Muscle layer of colon (tissue), 2 donors: Measurements from ENCODE around the gene EXOC3L2.
"Not testable (repeated sequence)": the region's sequence is repeated elsewhere in the genome, so short reads cannot be mapped to it uniquely, and the experiment has no call there.

Experiments
- H3K27ac ChIP-seq: one replicate; pipeline ENCODE4 v1.7.0; 2013; ENCODE audit warnings: low read depth, mild to moderate bottlenecking, low read length, moderate library complexity
- H3K27me3 ChIP-seq, 2 donors: one replicate each; pipeline ENCODE4 v1.7.0; 2013; ENCODE audit warnings: low read length in 2 of 2, mild to moderate bottlenecking in 2 of 2; ENCODE audit not compliant: insufficient read depth in 2 of 2, control insufficient read depth in 1 of 2
- H3K36me3 ChIP-seq: one replicate; pipeline ENCODE4 v1.7.0; 2013; ENCODE audit warnings: mild to moderate bottlenecking, low read length; ENCODE audit not compliant: insufficient read depth
- H3K4me1 ChIP-seq: one replicate; pipeline ENCODE4 v1.7.0; 2013; ENCODE audit warnings: mild to moderate bottlenecking, low read length; ENCODE audit not compliant: insufficient read depth
- H3K4me3 ChIP-seq, 2 donors: one replicate each; pipeline ENCODE4 v1.7.0; 2013; ENCODE audit warnings: low read length in 2 of 2, low read depth in 1 of 2, mild to moderate bottlenecking in 1 of 2, moderate library complexity in 1 of 2
- H3K9ac ChIP-seq: one replicate; pipeline ENCODE4 v1.7.0; 2013; ENCODE audit warnings: low read length
- H3K9me3 ChIP-seq: one replicate; pipeline ENCODE4 v1.7.0; 2013; ENCODE audit warnings: mild to moderate bottlenecking, low read length
- donor health status: abdominal sarcoma.
- donor health status: Adenocarcinoma of cecum.

The EXOC3L2 gene

DNA sequence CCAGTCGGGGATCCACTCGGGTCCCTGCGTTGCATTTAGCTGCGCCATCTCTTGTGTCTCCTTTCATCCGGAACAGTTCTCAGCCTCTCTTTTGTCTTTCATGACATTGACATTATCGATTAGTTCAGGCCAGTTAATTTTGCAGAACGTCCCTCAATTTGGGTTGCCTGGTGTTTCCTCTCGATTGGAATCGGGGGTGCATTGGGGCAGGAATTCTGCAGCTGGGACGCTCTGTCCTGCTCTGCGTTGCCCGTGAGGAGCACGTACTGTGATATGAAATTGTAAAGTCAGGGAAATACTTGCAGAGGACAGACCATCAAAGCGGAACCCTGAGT is 28.3 kb upstream of the EXOC3L2 start:
- no peaks in the 10 kb centered on the region for H3K4me1 ChIP-seq
- H3K9me3 ChIP-seq: no peaks in the 10 kb centered on the region
- H3K9ac ChIP-seq: no peak overlapping the region
- no peaks in the 10 kb centered on the region for H3K27me3 ChIP-seq
- H3K36me3 ChIP-seq: peaks cover 49% of the 10 kb centered on the region
- H3K27ac ChIP-seq: no peak overlapping the region
- H3K4me3 ChIP-seq: no peak overlapping the region

- no peaks in the 10 kb centered on the region for H3K4me1 ChIP-seq
- no peak overlapping the region for H3K4me3 ChIP-seq
- peaks cover 46% of the 10 kb centered on the region for H3K36me3 ChIP-seq
- no peak overlapping the region for H3K27ac ChIP-seq
- no peaks in the 10 kb centered on the region for H3K9me3 ChIP-seq
- no peak overlapping the region for H3K9ac ChIP-seq
- H3K27me3 ChIP-seq: no peaks in the 10 kb centered on the region
Observed at GRCh38 chr19:45271735-45272108, 26.5 kb upstream of the EXOC3L2 start.

DNA sequence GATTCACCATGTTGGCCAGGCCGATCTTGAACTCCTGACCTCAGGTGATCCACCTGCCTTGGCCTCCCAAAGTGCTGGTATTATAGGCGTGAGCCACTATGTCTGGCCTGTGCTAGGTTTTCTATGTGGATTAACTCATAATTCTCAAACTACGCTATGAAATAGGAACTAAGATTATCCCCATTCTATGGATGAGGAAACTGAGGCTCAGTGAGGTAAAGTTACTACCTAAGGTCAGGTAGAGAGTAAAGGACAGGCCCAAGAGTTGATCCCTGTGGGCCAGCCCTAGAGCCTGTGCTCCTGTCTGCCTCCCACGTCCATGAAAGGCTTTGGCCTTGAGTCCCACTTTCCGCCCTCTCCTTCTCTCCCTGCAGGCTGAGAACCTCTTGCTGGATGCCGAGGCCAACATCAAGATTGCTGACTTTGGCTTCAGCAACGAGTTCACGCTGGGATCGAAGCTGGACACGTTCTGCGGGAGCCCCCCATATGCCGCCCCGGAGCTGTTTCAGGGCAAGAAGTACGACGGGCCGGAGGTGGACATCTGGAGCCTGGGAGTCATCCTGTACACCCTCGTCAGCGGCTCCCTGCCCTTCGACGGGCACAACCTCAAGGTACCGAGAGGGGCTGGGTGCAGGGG is 26.0 kb upstream of the EXOC3L2 start:
- Histone ChIP-seq H3K9ac (no peak overlapping the region), H3K27me3 (no peaks in the 10 kb centered on the region), H3K4me1 (no peaks in the 10 kb centered on the region), H3K4me3 (no peak overlapping the region), H3K36me3 (peaks cover 48% of the 10 kb centered on the region), H3K27ac (no peak overlapping the region), H3K9me3 (no peaks in the 10 kb centered on the region)

DNA sequence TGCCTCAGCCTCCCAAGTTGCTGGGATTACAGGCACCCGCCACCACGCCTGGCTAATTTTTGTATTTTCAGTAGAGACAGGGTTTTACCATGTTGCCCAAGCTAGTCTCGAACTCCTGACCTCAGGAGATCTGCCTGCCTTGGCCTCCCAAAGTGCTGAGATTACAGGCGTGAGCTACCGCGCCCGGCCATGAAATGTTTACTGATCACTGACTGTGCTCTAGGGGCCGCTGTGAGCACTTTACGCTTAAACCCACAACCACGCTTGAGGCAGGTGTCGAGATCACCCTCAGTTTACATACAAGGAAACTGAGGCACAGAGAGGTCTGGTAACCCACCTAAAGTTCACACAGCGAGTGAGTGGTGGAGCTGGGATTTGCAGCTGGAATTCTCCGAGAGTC is 24.7 kb upstream of the EXOC3L2 start:
- not testable (repeated sequence) for H3K27ac ChIP-seq, H3K9me3 ChIP-seq, H3K27me3 ChIP-seq, H3K9ac ChIP-seq, H3K4me1 ChIP-seq, H3K4me3 ChIP-seq
- H3K36me3 ChIP-seq: peaks cover 54% of the 10 kb centered on the region

GRCh38 chr19:45267296-45267695 is 22.1 kb upstream of the EXOC3L2 start:
- Histone ChIP-seq H3K27ac (no peak overlapping the region), H3K4me3 (no peak overlapping the region), H3K27me3 (no peaks in the 10 kb centered on the region), H3K4me1 (no peaks in the 10 kb centered on the region), H3K9ac (no peak overlapping the region), H3K9me3 (no peaks in the 10 kb centered on the region), H3K36me3 (peaks cover 43% of the 10 kb centered on the region)

GRCh38 chr19:45265375-45265774 is 20.2 kb upstream of the EXOC3L2 start:
- no peaks in the 10 kb centered on the region for H3K9me3 ChIP-seq
- no peak overlapping the region for H3K9ac ChIP-seq
- H3K27me3 ChIP-seq: no peaks in the 10 kb centered on the region
- no peaks in the 10 kb centered on the region for H3K4me1 ChIP-seq
- H3K36me3 ChIP-seq: peaks cover 31% of the 10 kb centered on the region
- no peak overlapping the region for H3K27ac ChIP-seq
- H3K4me3 ChIP-seq: no peak overlapping the region

DNA sequence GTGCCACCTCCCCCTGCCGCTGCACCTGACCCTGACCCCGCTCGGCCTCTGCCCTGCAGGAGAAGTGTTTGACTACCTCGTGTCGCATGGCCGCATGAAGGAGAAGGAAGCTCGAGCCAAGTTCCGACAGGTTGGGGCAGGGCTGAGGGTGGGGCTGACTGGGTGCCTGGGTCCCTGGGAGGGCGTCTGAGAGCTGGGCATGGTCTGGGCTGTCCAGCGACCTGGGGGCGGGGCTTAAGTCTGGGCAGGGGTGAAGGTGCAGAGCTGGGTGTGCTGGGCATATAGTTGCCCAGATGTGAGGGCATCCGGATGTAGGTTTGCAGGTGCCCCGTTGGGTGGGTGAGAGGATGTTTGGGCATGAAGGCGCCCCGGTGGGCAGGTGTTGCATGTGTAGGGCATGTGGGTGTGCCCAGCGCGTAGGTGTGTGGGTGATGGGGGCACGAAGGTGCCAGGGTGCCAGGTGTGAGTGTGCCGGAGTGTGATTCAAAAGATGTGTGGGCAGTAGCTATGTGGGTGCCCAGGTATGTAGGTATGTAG is 19.6 kb upstream of the EXOC3L2 start:
- no peak overlapping the region for H3K9ac ChIP-seq
- H3K36me3 ChIP-seq: peaks cover 26% of the 10 kb centered on the region
- no peaks in the 10 kb centered on the region for H3K27me3 ChIP-seq
- H3K9me3 ChIP-seq: no peaks in the 10 kb centered on the region
- no peaks in the 10 kb centered on the region for H3K4me1 ChIP-seq
- no peak overlapping the region for H3K4me3 ChIP-seq
- H3K27ac ChIP-seq: no peak overlapping the region

GRCh38 chr19:45263013-45263412 is 17.8 kb upstream of the EXOC3L2 start:
- H3K36me3 ChIP-seq: peaks cover 20% of the 10 kb centered on the region
- H3K9ac ChIP-seq: no peak overlapping the region
- no peaks in the 10 kb centered on the region for H3K4me1 ChIP-seq
- no peak overlapping the region for H3K27ac ChIP-seq
- no peak overlapping the region for H3K4me3 ChIP-seq
- H3K9me3 ChIP-seq: no peaks in the 10 kb centered on the region
- no peaks in the 10 kb centered on the region for H3K27me3 ChIP-seq

GRCh38 chr19:45262570-45262969 is 17.4 kb upstream of the EXOC3L2 start:
- H3K4me1 ChIP-seq: no peaks in the 10 kb centered on the region
- H3K36me3 ChIP-seq: peaks cover 17% of the 10 kb centered on the region
- H3K9me3 ChIP-seq: no peaks in the 10 kb centered on the region
- no peaks in the 10 kb centered on the region for H3K27me3 ChIP-seq
- no peak overlapping the region for H3K27ac ChIP-seq
- H3K4me3 ChIP-seq: no peak overlapping the region
- no peak overlapping the region for H3K9ac ChIP-seq

DNA sequence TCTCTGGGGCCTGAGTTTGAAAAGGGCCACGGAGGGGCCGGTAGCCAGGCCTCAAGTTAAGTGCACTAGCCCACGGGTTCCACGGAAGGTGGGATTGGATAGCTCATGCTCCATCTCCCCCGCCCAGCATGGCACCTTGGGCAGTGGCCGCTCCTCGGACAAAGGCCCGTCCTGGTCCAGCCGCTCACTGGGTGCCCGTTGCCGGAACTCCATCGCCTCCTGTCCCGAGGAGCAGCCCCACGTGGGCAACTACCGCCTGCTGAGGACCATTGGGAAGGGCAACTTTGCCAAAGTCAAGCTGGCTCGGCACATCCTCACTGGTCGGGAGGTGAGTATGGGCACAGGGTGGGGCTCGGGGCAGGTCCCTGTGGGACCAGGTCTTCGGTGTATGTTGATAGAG is 13.7 kb upstream of the EXOC3L2 start:
- Histone ChIP-seq H3K4me3 (no peak overlapping the region), H3K9ac (no peak overlapping the region), H3K36me3 (peaks cover 6% of the 10 kb centered on the region), H3K4me1 (peaks cover 2% of the 10 kb centered on the region), H3K9me3 (no peaks in the 10 kb centered on the region), H3K27ac (no peak overlapping the region), H3K27me3 (no peaks in the 10 kb centered on the region)

DNA sequence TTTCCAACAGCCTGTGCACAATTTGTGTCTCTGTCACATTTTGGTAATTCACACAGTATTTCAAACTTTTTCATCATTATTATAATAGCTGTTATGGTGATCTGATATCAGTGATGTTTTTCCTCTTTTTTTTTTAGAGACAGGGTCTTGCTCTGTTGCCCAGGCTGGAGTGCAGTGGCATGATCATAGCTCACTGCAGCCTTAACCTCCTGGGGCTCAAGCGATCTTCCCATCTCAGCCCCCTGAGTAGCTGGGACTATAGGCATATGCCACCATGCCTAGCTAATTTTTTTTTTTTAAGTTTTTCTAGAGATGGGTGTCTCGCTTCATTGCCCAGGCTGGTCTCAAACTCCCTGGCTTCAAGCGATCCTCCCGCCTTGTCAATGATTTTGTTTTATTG is 11.6 kb upstream of the EXOC3L2 start:
- no peaks in the 10 kb centered on the region for H3K27me3 ChIP-seq
- H3K4me1 ChIP-seq: peaks cover 20% of the 10 kb centered on the region
- H3K9ac ChIP-seq: no peak overlapping the region
- no peak overlapping the region for H3K4me3 ChIP-seq
- H3K36me3 ChIP-seq: peaks cover 6% of the 10 kb centered on the region
- no peaks in the 10 kb centered on the region for H3K9me3 ChIP-seq
- no peak overlapping the region for H3K27ac ChIP-seq

DNA sequence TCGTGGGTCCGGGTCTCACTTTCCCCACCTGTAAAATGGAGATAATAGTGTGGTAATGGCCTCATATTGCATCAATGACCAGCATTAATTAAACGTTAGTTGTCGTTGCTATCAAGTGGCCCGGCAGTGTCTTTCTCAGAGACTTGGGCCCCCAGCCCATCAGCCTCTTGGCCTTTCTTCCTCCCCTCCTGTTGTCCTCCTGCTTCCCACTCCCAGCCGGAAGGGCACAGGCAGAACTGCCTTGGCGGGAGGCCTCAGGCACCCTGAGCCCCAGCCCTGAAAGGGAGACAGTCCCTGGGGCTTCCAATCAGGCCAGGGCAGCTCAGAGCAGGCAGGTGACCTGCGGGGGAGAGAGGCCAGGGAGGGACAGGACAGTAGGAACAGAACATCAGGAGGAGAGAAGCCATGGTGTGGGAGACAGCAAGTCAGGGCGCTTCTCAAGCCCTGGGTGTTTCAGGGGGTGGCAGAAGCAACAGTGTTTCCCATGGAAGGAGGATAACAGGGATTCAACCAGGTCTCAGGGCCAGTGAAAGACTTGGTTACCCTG is 10.5 kb upstream of the EXOC3L2 start:
- Histone ChIP-seq H3K4me1 (peaks cover 21% of the 10 kb centered on the region), H3K9me3 (no peaks in the 10 kb centered on the region), H3K27me3 (no peaks in the 10 kb centered on the region), H3K27ac (no peak overlapping the region), H3K36me3 (peaks cover 6% of the 10 kb centered on the region), H3K4me3 (no peak overlapping the region), H3K9ac (no peak overlapping the region)
